Thoracic aorta (tissue), 2 donors: ENCODE results near the gene CREB5. TPM values are rescaled to one million over a fixed set of nuclear protein-coding genes. Genes with fewer than 3 reads are reported as not detected.

ENCODE experiments used
- ATAC-seq: fragments of 150-250 bp; one replicate; pipeline ENCODE4 v1.8.0; 2017; ENCODE audit warnings: low read depth; ENCODE audit not compliant: insufficient number of reproducible peaks, low FRiP score
- DNase-seq: peaks from one replicate; pipeline ENCODE4 v3.0.0-alpha.2; 2020; ENCODE audit warnings: low spot score
- H3K27ac ChIP-seq, 2 donors: fragments of 200-600 bp; sonication (generic); 1 replicate in 1 of 2; 2 replicates in 1 of 2; pipeline ENCODE4 v1.5.1; 2016; ENCODE audit warnings: mild to moderate bottlenecking in 2 of 2, moderate library complexity in 2 of 2
- H3K27me3 ChIP-seq: fragments of 200-600 bp; sonication (generic); replicated peaks from 2 replicates; pipeline ENCODE4 v1.6.0; 2016; ENCODE audit warnings: mild to moderate bottlenecking; ENCODE audit not compliant: insufficient read depth
- H3K36me3 ChIP-seq: fragments of 200-600 bp; sonication (generic); one replicate; pipeline ENCODE4 v1.5.1; 2016
- H3K4me1 ChIP-seq, 2 donors: fragments of 200-600 bp; sonication (generic); 1 replicate in 1 of 2; 2 replicates in 1 of 2; pipeline versions ENCODE4 v1.5.1 to v1.6.0; 2016; ENCODE audit warnings: low read depth in 2 of 2, mild to moderate bottlenecking in 1 of 2; ENCODE audit not compliant: control insufficient read depth in 1 of 2
- H3K4me3 ChIP-seq: fragments of 200-600 bp; sonication (generic); 2 replicates; pipeline ENCODE4 v1.5.1; 2016; ENCODE audit warnings: mild to moderate bottlenecking
- H3K9me3 ChIP-seq: fragments of 200-600 bp; sonication (generic); 2 replicates; pipeline ENCODE4 v1.5.1; 2016
- total RNA-seq, 2 donors: library from RNA; depleted of rRNA; stranded (reverse); fragments of >200 nt; gene quantifications; one replicate each; pipeline versions ENCODE4 v1.1.0 to v1.2.3, GENCODE V29; 2016
- TF ChIP-seq, protein P1 (sequence below): fragments of 200-600 bp; sonication (generic); IDR thresholded peaks from one replicate; pipeline ENCODE4 v1.5.1; 2019; ENCODE audit warnings: antibody characterized with exemption

The CREB5 gene
- total RNA-seq, 2 donors from 2014 or later = 44.4 to 49.1 TPM

DNA sequence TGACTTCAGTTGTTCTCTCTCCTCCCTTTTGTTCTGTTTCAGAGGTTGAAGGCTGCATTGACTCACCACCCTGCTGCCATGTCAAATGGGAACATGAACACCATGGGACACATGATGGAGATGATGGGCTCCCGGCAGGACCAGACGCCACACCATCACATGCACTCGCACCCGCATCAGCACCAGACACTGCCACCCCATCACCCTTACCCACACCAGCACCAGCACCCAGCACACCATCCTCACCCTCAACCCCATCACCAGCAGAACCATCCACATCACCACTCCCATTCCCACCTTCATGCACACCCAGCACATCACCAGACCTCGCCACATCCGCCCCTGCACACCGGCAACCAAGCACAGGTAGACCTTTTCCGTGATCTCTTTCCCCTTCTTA is 391.8 kb downstream of the CREB5 start:
- Histone ChIP-seq H3K4me3 (no peak overlapping the region), H3K4me1 (peaks cover 0 to 2% of the 10 kb centered on the region in 2 donors), H3K36me3 (peaks cover 6% of the 10 kb centered on the region), H3K27ac (no peak overlapping the region), H3K9me3 (no peaks in the 10 kb centered on the region), H3K27me3 (no peaks in the 10 kb centered on the region)
- DNase-seq = no peak
- no peak for ATAC-seq
- TF ChIP-seq, protein P1, sequence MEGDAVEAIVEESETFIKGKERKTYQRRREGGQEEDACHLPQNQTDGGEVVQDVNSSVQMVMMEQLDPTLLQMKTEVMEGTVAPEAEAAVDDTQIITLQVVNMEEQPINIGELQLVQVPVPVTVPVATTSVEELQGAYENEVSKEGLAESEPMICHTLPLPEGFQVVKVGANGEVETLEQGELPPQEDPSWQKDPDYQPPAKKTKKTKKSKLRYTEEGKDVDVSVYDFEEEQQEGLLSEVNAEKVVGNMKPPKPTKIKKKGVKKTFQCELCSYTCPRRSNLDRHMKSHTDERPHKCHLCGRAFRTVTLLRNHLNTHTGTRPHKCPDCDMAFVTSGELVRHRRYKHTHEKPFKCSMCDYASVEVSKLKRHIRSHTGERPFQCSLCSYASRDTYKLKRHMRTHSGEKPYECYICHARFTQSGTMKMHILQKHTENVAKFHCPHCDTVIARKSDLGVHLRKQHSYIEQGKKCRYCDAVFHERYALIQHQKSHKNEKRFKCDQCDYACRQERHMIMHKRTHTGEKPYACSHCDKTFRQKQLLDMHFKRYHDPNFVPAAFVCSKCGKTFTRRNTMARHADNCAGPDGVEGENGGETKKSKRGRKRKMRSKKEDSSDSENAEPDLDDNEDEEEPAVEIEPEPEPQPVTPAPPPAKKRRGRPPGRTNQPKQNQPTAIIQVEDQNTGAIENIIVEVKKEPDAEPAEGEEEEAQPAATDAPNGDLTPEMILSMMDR = no peak

DNA sequence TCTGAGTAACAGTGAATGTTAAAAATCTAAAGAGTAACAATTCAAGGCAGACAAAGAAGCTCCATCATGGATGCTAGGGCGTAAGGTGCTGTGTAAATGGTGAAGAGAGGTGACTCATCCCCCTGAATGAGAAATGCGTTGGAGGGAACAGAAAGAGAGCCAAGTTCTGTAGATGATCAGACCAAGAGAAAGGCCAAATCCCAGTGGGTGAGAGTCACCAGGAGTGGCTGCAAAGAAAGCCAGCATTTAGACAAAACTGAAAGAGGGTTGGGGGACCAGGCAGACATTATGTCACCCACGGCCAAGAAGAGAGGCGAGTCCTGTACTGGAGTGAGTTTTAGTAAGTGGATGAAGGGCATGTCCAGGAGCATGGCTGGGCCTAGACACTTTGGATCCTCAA is 392.7 kb downstream of the CREB5 start:
- no peak for ATAC-seq
- peaks cover 6% of the 10 kb centered on the region for H3K36me3 ChIP-seq
- TF ChIP-seq, protein P1 = no peak

DNA sequence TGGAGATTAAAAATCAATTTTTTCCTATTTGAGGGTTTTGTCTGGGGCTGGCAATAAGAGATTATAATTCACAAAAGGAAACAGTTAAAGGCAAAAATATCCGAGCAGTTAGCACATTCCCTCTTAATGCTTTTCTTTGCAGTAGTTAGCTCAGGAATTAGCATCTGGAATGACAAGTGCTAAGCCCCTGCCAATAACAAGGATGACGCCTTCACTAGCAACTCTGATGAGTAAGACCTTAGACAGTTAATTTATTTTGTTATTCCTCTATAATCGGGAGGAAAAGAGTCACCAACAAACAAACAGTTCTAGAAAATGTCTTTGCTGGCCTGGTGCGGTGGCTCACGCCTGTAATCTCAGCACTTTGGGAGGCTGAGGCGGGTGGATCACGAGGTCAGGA is 394.5 kb downstream of the CREB5 start:
- TF ChIP-seq, protein P1 = no peak
- ATAC-seq = no peak
- no peak for DNase-seq

More for the DNA sequence above, 392.7 kb downstream of the CREB5 start:
- Histone ChIP-seq H3K4me1 (no peaks in the 10 kb centered on the region), H3K27ac (no peak overlapping the region), H3K4me3 (no peak overlapping the region), H3K27me3 (no peaks in the 10 kb centered on the region), H3K9me3 (no peaks in the 10 kb centered on the region)
- DNase-seq = no peak

DNA sequence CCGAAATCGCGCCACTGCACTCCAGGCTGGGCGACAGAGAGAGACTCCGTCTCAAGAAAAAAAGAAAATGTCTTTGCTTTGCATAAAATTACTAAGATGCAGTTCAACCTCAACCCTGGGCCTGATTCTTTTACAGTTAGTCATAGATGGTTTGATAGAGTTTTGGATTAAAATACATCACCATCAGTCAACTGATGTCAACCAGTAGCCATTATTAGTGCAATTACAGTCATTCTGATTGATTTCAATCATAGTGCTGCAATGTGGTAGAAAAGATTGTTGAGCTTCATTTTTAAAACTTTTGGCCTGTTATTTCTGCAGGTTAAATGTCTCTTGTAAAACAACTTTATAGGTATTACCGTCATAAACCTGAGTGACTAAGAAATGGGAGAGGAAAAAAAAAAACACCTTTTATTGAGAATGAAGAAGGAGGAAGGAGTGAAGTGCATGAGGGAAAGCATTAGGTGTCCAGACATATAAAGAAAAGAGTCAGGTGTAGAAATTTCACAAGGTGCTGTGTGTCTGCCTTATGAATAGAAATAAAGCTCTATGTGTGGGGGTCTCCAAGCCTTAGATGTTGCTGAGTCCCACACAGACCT is 395.2 kb downstream of the CREB5 start:
- H3K27me3 ChIP-seq = no peaks in the 10 kb centered on the region
- ATAC-seq = no peak
- TF ChIP-seq, protein P1 = no peak
- H3K4me1 ChIP-seq = peaks cover under 1 to 7% of the 10 kb centered on the region in 2 donors
- H3K36me3 ChIP-seq = peaks cover 6% of the 10 kb centered on the region
- no peak overlapping the region for H3K27ac ChIP-seq
- no peak for DNase-seq
- H3K4me3 ChIP-seq = no peak overlapping the region
- H3K9me3 ChIP-seq = no peaks in the 10 kb centered on the region

More for the DNA sequence above, 394.5 kb downstream of the CREB5 start:
- H3K36me3 ChIP-seq = peaks cover 6% of the 10 kb centered on the region
- H3K27me3 ChIP-seq = no peaks in the 10 kb centered on the region
- no peaks in the 10 kb centered on the region for H3K9me3 ChIP-seq
- H3K4me1 ChIP-seq = peaks cover 0 to 2% of the 10 kb centered on the region in 2 donors
- H3K4me3 ChIP-seq = no peak overlapping the region
- H3K27ac ChIP-seq = no peak overlapping the region

DNA sequence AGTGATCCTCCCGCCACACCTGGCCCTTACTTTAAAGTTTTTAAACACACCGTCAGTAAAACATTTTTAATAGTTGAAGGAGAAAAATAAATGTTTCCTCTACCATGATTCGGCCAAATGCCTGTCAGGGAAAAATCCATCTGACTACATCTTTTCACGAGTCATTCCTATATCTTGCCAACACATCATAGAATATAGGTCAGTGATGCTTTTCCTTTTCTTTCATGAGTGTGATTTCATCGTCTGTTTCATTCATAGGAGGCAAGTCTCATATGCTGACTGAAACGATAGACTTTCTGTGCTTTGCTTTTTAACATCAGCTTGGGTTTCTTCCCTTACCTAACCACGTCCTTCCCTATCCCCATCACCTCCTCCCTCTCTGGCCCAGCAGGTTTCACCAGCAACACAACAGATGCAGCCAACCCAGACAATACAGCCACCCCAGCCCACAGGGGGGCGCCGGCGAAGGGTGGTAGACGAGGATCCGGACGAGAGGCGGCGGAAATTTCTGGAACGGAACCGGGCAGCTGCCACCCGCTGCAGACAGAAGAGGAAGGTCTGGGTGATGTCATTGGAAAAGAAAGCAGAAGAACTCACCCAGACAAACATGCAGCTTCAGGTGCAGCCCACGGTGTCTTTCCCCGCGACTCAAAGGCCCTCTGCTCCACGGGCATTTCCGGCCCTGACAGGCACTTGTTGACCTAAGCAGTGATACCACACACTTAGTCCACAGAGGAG is 396.6 kb downstream of the CREB5 start:
- ATAC-seq (no peak), DNase-seq (no peak)
- peaks cover 14 to 20% of the 10 kb centered on the region in 2 donors for H3K4me1 ChIP-seq
- H3K27ac ChIP-seq = no peak overlapping the region
- H3K27me3 ChIP-seq = no peaks in the 10 kb centered on the region
- no peak overlapping the region for H3K4me3 ChIP-seq
- H3K36me3 ChIP-seq = peaks cover 6% of the 10 kb centered on the region
- no peaks in the 10 kb centered on the region for H3K9me3 ChIP-seq
- TF ChIP-seq, protein P1 = no peak
